Frontal cortex (tissue), 4 donors: ENCODE data around the gene ACYP1. TPM values are rescaled to one million over a fixed set of nuclear protein-coding genes. Genes with fewer than 3 reads are reported as not detected.

ENCODE experiments used
- DNase-seq, 2 donors: peaks; one replicate each; pipeline ENCODE4 v3.0.0; 2012; ENCODE audit warnings: low spot score in 2 of 2
- FAIRE-seq: peaks from 2 replicates; lab custom pipeline; 2012; peaks lifted over from hg19 to GRCh38; lab: Jason Lieb, UNC
- total RNA-seq: library from RNA; depleted of rRNA; stranded (reverse); fragments of >200 nt; gene quantifications from one replicate; pipeline ENCODE4 v1.2.3, GENCODE V29; 2014
- donor health status: control.
- donor health status: control.
- donor health status: control.

The ACYP1 gene
- total RNA-seq, 1 donor from 2014 or later, result 17.9 TPM

DNA sequence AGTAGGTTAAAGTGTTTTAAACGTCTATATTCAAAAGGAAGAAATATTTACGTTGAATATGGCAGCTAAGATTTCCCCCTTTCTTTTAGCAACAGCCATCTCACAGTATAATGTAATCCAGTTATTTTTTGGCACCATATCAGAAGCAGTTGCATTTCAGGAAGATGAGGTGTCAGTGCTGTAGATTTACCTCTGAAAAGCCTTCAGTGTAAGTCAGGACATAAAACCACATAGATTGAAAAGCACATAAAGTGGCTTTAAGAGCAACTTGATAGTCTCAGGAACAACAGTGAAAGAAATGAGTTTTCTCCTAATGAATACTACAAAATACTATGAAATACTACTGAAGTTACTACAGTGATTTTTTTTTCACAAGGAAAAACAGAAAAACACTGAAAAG lies 19.5 kb downstream of the ACYP1 start:
- DNase-seq (no peak), FAIRE-seq (no peak)

DNA sequence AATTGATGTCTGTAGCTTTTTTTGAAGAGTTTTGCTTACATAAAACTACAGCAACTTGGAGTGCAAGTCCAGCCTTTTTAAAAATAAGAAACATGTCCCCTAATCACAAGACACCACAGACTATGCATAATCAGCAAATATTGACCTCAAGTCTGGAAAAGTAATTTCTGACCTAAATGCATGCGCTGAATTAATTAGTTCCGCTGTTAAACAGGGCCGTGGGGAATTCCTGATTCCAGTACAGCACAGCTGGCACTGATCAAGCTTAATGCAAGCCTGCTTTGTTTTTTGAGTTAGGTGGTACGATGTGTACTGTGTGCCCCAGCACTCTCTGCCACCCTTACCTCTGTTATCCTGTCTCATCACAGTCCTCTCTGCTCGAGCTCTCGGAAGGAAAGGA lies 21.8 kb downstream of the ACYP1 start:
- no peak for FAIRE-seq
- no peak for DNase-seq

DNA sequence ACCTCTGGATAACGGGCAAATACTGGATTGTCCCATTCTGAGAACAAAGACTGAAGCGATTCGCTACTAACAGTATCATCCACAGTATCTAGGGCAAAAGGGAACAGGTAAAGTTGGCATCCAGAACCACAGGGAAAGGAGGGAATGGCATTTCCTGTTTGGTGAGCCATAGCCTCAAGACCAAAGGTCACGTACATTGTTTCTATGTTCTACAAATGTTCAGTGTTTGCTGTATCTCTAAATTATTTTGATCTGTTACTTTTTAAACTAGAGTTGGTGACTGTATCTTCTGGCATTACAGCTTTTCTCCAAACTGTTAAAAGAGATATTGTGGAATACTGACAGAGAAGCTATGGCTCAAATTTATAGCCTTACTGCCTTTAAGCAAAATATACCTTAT lies 22.2 kb downstream of the ACYP1 start:
- no peak for DNase-seq

DNA sequence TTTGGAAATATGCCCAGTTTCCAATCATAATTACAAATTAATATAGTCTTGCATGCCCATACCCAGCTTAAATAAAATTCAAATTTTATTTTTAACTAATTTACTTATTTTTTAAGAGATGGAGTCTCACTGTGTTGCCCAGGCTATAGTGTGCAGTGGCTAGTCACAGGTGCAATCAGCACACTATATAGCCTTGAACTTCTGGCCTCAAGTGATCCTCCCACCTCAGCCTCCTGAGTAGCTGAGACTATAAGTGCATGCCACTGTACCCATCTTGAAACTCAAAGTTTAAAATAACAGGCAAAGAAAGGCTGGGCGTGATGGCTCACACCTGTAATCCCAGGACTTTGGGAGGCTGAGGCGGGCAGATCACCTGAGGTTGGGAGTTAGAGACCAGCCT lies 22.9 kb downstream of the ACYP1 start:
- FAIRE-seq (no peak), DNase-seq (no peak)

More for the DNA sequence above, 22.2 kb downstream of the ACYP1 start:
- no peak for FAIRE-seq

DNA sequence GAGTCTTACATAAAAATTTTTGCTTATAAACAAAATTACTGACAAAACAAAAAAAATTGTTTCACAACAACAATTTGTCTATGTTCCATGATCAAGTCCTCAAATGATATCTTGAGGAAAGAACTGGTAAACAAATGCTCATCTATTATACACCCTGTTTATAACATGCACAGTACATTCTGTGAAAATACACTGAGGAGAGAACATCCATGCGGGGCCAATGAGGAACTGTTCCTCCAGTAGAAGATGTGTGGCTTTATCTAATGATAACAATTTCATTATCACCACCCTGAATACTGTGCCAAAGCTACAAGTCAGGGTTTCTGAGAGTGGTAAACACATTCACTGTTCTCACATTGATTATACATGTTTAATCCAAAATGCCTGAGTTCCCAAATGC lies 23.3 kb downstream of the ACYP1 start:
- FAIRE-seq (no peak), DNase-seq (no peak)

DNA sequence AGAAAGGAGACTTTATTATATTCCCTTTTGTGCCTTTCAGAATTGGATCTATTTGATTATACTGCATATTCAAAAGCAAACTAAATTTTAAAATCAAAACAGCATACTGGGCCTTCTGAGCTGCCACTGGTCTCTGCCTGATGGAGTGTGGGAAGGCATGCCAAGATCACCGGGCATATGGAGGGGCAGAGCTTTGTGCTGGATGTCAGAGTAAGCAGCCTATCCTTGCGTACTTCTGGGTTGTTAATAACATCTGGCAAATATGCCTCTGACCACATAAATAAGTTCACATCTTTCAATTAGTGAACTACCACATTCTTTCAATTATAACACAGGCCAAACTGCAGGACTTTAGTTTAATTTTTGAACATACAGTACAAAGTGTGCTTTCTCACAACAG lies 30.9 kb downstream of the ACYP1 start:
- DNase-seq (no peak), FAIRE-seq (no peak)

DNA sequence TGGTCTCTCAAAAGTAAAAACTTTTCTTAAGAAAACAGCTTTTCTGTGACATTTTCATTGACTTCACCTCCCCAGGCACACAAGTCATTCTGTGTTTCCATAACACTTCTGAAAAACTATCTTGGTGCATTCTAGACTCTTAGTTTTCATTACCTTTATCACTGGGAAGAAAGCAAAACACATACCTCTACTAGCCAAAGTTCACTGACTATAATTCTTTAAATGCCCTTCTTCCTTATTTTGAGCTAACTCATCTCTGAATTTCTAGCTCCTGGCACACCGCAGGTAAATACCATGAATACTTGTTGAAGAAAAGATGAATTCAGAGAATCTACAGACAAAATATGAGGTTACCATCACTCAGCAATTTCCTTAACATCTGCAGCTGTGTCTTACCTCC lies 33.7 kb downstream of the ACYP1 start:
- FAIRE-seq, result no peak
- no peak for DNase-seq

DNA sequence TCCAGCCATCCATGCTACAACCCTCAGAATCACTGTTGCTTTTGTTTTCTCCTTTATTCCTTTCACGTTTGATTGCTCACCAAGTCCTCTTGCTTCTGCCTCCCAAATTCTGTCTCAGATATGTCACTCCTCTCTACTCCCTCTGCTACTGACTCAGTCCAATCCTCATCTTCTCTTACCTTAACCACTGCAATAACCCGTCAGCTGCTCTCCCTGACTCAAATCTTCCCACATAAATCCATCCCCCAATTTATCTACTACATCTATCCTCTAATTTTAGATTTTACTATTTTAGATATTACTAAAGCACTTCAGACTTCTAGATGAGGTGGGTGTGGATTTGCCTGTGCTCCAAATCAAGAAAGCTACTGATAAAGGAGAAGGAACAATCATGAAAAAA lies 37.9 kb downstream of the ACYP1 start:
- DNase-seq (no peak), FAIRE-seq (no peak)

DNA sequence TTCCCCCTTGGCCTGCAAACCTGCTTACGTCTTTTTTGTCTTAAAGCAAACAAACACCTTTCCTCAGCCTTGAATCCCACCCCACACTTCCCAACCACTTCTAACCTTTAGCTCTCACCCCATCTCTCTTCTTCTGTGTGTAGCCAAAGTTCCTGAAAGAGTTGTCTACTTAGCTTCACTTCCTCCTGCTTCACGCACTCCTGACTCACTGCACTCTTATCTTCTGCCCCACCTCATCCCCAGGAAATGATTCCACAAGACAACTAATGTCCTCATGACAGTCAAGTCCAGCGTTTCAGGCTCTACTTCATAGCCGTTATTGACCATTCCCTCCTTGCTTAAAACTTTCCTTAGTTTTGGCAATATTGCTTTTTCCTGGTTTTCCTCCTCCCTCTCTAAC lies 38.7 kb downstream of the ACYP1 start:
- DNase-seq, result no peak
- no peak for FAIRE-seq

DNA sequence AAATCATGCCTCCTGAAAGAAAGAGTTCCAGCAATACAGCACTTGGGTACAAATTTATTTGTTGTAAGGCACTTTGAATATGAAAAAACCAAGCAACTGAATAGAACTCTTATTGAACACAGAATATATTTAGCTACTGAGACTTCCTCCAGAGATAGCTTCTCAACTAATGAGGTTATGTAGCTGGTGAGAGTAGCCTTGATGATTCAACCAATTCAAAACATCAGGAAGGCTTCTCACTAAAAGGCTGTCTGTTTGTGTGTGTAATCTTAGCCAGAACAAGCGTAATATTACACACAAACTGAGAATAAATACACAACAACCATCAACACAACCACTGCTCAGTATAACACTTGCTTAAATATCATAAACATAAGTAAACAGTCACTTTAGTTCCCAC lies 40.7 kb downstream of the ACYP1 start:
- DNase-seq (no peak), FAIRE-seq (no peak)

DNA sequence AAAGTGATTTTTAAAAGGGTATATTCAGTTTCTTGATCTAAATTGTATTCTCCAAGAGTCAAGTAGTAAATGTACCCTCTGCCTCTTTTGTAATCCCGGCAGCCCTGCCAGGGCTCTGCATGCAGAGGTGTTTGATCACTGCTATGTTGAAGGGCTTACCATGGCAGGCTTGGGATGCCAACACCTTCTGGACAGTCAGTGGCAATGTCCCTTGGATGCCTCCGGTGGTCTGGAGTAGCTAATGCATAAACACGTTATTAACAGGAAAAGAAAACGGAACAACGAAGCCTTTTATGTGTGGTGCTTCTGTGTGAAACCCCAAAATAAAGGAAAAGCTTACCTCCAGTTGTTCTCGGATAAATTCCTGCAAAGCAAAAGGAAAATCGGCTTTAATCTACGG lies 41.2 kb downstream of the ACYP1 start:
- DNase-seq, result no peak
- no peak for FAIRE-seq

DNA sequence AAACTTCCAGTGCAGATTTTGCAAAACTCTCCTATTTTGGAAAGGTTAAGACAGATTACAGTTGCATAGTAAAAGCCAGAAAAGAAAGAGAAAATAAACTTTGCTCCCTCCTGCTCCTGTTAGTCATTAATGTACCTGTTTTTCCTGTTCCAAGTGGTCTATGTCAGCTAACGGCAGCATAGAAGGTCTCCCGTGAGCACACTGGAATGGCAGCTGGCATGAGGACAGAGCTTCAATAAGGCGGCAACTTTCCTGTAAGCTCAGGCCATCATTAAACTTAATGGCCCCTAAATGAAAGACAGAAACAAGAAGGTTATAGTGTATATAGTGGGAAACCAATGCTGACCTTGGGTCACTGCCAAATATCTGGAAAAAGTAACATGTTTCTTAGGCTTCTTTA lies 45.1 kb downstream of the ACYP1 start:
- DNase-seq (no peak), FAIRE-seq (no peak)

DNA sequence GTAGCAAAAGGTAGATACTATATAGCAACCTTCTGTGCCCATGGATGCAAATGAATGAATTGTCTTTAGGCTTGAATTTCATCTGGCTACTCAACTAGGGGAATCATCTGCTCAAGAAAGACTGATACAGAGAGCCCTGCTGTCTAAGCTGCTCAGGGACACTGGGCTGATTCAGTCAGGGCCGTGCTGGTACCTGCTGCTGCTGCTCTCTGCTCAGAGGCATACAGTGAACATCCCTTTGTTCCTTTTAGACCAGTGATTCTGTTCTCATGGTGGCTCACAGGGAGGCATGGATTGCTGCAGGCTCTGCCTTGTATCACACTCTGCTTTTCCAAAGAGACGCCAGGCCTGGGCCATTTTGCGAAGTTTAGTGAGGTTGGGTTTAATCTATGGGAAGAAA lies 47.0 kb downstream of the ACYP1 start:
- FAIRE-seq (no peak), DNase-seq (no peak)

DNA sequence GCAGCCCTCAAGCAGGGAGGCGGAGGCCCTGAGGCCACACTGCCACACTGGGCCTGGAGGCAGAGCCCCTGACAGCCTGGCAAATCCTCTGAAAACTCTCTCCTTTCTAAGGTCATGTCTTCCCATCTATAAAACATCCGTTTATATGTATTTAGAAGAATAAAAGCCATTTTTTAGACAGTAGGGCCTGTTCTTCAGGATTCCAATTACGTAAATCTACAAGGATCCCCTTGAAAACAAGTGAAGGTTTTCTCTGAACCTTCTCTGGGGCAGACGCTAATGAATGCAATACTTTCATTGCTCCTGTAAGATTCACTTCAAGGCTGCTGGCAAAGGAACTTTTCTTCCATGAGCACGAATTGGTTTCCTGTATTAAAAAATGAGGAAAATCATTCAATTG lies 48.3 kb downstream of the ACYP1 start:
- no peak for FAIRE-seq

DNA sequence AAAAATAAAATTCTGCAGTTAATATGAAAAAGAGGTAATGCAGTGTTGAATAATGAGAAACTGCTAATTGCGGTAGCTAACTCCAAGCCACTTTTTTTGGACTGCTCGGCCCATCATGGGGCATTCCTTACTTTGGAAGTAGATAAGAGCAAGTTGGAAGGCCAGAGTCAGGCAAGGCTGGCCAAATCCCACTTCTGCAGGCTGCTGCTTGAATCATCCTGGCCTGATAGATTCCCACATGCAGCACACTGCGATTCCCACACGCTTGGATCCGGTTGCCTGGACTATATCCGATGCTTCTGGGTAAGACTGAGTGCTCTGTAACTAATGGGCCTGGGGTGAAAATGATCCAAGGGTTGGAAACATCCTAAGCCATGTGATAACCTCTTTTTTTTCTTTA lies 50.5 kb downstream of the ACYP1 start:
- DNase-seq (no peak), FAIRE-seq (no peak)

More for the DNA sequence above, 48.3 kb downstream of the ACYP1 start:
- no peak for DNase-seq

DNA sequence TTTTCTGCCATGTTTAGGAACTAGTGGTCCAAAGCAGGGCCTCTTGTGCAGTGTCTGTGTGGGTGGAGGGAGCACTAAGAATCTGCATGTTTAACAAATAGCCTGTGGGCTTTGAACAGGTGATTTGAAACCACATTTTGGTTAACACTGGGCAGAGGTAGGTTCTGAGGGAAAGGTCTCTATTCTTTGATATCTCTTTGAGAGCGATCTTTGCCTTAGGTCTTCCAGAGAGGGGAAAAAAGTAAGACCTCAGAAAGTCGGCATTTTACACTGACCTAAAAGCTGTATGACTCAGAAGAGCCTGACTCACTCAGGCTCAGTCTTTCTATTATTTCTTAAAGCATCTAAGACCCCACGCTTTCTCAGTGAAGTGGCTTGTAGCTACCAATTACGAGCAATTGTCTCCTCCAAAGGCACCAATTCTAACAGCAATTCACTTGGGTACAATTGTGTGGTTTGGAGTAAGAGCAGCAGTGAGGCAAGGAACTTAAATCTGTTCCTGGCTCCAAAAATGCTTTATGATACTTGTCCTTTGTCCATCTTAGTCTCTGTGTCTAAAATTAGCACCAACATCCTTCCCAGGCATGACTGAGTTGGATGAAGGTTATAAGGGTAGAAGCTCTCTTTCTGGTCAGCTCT lies 52.3 kb downstream of the ACYP1 start:
- DNase-seq (no peak), FAIRE-seq (no peak)

DNA sequence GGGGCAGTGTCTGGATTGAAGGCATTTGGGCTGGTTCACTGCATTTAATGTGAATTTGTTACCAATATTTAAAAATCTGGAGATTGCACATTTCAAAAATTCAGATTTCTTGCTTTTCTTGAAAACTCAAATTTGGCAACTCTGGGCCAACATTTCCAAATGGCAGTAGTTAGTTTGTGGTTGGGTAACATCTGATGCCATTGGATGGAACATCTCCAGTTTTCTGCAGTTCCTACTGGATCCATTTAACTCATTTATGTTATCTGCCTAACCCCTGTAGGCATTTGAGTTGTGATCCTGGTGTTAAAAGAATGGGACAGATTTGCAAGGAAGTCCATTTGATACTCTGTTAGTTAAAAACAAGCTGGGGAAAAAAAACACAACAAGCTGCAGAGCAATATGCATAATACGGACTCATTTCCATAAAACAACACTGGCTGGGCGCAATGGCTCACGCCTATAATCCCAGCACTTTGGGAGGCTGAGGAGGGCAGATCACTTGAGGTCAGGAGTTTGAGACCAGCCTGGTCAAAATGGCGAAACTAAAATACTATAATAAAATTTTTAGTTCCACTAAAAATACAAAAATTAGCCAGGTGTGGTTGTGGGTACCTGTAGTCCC lies 53.2 kb downstream of the ACYP1 start:
- no peak for DNase-seq
- FAIRE-seq, result no peak

DNA sequence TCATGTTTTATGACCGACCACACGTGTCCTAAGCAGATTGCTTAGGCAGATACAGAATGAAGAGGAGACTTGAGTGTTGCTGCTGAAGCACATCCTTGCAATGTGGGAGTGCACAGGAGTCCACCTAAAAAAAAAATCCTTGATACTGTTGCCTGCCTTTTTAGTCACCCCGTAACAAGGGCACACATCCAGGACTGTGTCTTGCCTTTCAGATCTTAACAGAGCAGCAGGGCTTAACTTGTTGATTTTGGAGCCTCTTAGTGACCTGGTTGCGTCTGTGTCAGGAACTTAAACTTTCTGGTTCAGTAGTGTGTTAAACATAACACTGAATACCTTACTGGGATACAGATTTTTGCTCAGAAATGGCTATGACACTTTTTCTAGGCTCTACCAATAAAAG lies 54.6 kb downstream of the ACYP1 start:
- DNase-seq (no peak), FAIRE-seq (no peak)

DNA sequence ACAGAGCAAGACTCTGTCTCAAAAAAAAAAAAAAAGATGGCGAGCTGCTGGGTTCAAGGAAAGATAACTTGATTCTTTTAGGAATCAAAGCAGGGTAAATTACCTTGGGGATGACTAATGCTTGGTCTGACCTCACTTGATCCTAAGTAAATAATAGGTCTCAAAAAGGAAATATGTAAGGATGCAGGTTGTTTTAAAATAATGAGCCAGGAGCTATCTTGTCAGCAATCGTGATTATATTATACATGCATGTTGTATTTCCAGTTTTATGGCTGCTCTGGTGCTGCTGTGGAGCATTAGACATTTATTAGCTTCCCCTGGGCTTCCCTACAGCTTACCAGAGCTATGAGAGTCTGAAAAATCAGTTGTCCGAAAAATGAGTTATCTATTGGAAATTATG lies 58.5 kb downstream of the ACYP1 start:
- DNase-seq (no peak), FAIRE-seq (no peak)

DNA sequence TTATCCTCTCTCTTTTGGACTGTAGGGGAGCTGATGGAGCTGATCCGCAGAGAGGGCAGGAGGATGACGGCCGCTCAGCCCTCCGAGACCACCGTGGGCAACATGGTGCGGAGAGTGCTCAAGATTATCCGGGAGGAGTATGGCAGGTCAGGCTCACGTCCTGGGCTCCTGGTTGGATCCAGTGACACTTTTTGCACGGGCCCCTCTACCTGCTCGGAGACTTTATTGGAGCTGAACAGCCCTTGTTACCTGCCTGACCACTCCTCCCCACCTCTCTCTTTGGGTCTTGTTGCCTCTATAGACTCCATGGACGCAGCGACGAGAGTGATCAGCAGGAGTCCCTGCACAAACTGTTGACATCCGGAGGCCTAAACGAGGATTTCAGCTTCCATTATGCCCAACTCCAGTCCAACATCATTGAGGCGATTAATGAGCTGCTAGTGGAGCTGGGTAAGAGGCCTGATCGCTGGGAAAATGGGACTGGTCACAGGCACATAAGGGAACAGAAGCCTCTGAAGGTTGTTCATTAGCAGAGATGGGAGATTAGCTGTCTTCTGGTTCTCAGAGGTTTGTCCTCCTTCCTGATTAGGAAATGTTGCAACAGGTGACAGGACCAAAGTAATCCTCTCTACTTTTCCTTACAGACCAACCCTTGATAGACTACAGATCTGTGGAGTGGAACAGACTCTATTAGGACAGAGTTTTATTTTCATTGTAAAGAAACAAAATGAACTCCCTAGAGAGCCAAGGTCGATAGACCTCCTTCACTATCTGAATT lies 60.4 kb downstream of the ACYP1 start:
- DNase-seq, result no peak
- no peak for FAIRE-seq
